Measurements from ENCODE around the gene PPP3CA. TPM values are rescaled to one million over a fixed set of nuclear protein-coding genes. Genes with fewer than 3 reads are reported as not detected.

PPP3CA gene
- total and polyA plus RNA-seq, 2 of the 13 experiments (the other 11 are each of a cell fraction or from before 2014, with no cell fraction given), result 4.8 to 13.2 TPM

- TF ChIP-seq THAP9 (CRISPR knock-in tag; IDR thresholded peaks at IDR 0.05; ENCODE audit: borderline replicate concordance), result no peak
- TF ChIP-seq NR3C1 (CRISPR knock-in tag; IDR thresholded peaks at IDR 0.05), result no peak
- no peak for TF ChIP-seq TMF1 (CRISPR knock-in tag; IDR thresholded peaks at IDR 0.05; ENCODE audit: low read depth)
- no peak for TF ChIP-seq HMGXB3 (CRISPR knock-in tag; IDR thresholded peaks at IDR 0.05; ENCODE audit: borderline replicate concordance)
- no peak for TF ChIP-seq RBM39 (IDR thresholded peaks at IDR 0.05; ENCODE audit: low read depth, low read length, poor library complexity, severe bottlenecking)
- TF ChIP-seq NCOA2 (CRISPR knock-in tag; IDR thresholded peaks at IDR 0.05), result peak; percentile 86
- TF ChIP-seq ZNF670 (CRISPR knock-in tag; IDR thresholded peaks at IDR 0.05; ENCODE audit: borderline replicate concordance), result no peak
- peak; percentile 68; the same call in 1 of the 2 replicates for TF ChIP-seq RCOR2 (CRISPR knock-in tag; IDR thresholded peaks at IDR 0.05)
- TF ChIP-seq CHD4 (IDR thresholded peaks at IDR 0.05; ENCODE audit: borderline replicate concordance, low read length), result 0 out of 2 replicates have a peak, but pooled peaks have one; percentile 26
- peak; percentile 77 for TF ChIP-seq PAXIP1 (CRISPR knock-in tag; conservative IDR thresholded peaks at IDR 0.05)
- TF ChIP-seq NR2F6 (IDR thresholded peaks at IDR 0.05), result 0 out of 2 replicates have a peak, but pooled peaks have one; percentile 7
- TF ChIP-seq NR2F6 (CRISPR knock-in tag; IDR thresholded peaks at IDR 0.05), result peak; percentile 40; the same call in 1 of the 2 replicates
- TF ChIP-seq ZNF367 (CRISPR knock-in tag; IDR thresholded peaks at IDR 0.05; ENCODE audit: borderline replicate concordance), result no peak
- TF ChIP-seq GATAD2A (CRISPR knock-in tag; IDR thresholded peaks at IDR 0.05), result peak; percentile 92
- no peak for TF ChIP-seq GTF2F1 (IDR thresholded peaks at IDR 0.05; ENCODE audit: low read length)
- peak; percentile 19; the same call in 1 of the 2 replicates for TF ChIP-seq HDAC1 (CRISPR knock-in tag; IDR thresholded peaks at IDR 0.05)
- no peak for TF ChIP-seq SRSF4 (IDR thresholded peaks at IDR 0.05; ENCODE audit: low read depth, low read length, poor library complexity, severe bottlenecking)
- TF ChIP-seq ZNF275 (CRISPR knock-in tag; IDR thresholded peaks at IDR 0.05; ENCODE audit: borderline replicate concordance), result no peak
- peak; percentile 85; the same call in 1 of the 2 replicates for TF ChIP-seq FOXK2 (IDR thresholded peaks at IDR 0.05)
Measured at GRCh38 chr4:101114936-101115372, 232.4 kb downstream of the PPP3CA start (continued).
